Dedifferentiated amniotic fluid mesenchymal stem cell (primary cell): ENCODE data around the gene BROX.
A peak's percentile ranks its signal among the peaks of the same experiment; 100 is the strongest.
"Not testable (repeated sequence)": the region's sequence is repeated elsewhere in the genome, so short reads cannot be mapped to it uniquely, and the experiment has no call there.

ENCODE experiments used
- DNase-seq: peaks from one replicate; pipeline ENCODE4 v3.0.0-alpha.2; 2016; ENCODE audit errors: extremely low spot score

BROX gene, protein sequence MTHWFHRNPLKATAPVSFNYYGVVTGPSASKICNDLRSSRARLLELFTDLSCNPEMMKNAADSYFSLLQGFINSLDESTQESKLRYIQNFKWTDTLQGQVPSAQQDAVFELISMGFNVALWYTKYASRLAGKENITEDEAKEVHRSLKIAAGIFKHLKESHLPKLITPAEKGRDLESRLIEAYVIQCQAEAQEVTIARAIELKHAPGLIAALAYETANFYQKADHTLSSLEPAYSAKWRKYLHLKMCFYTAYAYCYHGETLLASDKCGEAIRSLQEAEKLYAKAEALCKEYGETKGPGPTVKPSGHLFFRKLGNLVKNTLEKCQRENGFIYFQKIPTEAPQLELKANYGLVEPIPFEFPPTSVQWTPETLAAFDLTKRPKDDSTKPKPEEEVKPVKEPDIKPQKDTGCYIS

DNA sequence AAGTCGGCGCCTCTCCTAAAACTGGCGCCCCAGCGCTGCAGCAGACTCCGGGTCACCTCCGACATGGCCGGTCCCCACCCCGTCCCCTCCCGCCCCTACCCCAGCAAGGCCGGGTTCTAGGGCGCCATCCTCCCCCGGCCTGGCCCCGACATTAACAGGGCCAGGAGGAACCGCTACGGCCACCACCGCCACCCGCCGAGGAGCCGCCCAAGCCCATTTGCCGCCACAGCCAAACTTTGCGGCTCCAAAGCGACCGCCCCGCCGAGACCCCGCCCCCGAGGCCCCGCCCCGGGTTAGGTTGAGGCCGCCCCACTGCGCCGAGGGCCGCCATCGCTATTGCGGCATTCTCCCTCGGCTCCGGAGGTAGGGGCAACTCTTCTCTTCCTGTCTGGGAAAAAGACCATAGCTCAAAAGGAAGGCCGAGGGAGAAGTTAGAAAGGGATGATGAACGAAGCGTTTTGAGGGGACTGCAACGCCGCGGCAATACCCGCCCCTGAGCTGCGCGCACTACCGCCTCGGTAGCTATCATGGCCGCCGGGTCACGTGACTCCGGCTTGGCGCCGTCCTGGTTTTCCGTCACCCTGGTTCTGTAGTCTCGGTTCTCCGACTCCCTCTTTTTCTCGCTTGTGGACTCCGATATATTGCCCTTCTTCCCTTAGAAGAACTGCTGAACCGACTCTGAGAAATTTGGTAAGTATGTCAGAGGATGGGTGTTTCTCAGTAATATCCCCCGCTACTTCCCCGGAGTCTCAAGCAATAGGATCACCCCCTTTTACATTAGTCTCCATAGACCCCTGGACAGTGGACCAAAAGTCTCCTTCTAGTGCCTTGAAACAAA lies at the start of gene BROX, which contains the start of gene AIDA:
TSS of gene BROX (plus strand) at position 312 of the 838 bp plus-strand sequence. CDS start 3,136 bp downstream, outside the sequence.
TSS of gene AIDA (minus strand) at position 239 of the 838 bp plus-strand sequence. CDS start at position 65, 174 bp downstream.
- peak; percentile 75 for DNase-seq

DNA sequence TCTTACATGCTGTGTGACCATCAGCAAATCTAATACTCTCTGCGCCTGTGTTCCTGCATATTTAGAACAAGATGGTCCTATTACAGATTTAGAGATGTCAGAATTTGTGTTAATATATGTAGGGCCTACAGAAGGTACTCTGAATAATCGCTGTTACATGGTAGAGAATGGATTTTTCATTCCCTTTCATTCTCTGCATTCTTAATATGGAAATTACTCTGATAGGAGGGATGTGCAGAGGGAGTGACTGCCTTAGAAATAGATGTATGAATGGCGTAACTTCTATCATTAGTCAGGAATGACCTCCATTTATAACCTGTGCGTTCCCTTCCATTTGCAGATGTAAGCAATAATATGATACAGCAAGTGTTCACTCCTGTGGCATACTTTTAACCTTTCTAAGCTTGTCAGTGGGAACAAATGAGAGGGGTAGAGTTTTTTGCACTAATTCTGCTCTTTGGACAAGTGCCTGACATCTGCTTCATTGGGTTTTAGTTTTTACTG lies 48.9 kb upstream of the BROX start:
- DNase-seq, result no peak

DNA sequence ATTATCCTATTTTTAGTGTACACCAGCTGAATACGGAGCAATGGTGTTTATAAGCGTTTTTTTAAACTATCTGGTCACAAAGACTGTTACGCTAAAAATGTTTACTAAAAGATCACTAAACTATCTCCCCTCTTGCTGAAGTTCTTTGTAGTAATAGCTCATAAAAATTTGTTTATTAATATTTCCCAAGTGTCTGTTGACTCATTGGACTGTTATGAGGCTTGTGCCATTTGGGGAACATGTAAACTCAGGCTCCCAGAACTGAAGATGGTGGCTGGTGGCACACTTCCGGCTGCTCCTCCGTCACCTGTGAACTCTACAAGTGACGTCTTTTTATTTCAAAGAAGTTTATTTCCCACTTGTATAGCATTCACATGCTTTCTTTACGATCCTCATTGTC lies 46.4 kb upstream of the BROX start:
- no peak for DNase-seq

DNA sequence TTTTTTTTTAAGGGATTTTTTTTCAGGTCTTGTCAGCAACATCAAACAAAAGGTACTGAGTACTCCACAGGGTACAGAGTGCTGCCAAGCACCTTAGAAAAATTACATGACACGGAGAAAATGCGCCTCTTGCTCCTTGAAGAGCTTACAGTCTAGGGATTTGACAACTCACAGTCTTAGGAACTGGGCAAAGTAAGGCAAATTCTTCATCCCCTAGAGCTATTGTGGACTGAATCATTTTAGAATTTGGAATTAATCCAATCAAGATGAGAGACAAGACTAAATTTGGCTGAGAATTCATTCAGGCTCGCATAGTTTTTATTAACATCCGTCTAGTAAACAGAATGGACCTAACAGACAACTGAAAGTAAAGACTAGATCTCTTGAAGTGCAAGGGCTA lies 44.2 kb upstream of the BROX start:
- DNase-seq, result not testable (repeated sequence)

DNA sequence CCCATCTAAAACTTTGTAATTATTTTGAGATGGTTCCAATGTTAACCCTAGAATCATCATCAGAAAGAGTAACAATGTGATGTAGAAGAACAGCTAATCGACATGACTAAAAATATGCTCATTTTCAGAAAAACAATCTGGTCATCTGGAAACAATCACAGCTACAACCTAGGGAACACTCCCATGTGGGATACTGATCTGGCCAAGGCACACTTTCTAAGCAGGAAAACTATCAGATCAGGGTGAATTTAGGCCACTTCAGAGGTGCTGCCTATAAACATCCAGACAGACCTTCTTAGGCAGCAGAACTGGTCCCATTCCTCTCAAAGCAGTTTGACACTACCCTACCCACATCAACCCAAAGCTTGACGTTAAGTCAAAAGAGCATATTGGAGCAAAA lies 43.3 kb upstream of the BROX start:
- not testable (repeated sequence) for DNase-seq

DNA sequence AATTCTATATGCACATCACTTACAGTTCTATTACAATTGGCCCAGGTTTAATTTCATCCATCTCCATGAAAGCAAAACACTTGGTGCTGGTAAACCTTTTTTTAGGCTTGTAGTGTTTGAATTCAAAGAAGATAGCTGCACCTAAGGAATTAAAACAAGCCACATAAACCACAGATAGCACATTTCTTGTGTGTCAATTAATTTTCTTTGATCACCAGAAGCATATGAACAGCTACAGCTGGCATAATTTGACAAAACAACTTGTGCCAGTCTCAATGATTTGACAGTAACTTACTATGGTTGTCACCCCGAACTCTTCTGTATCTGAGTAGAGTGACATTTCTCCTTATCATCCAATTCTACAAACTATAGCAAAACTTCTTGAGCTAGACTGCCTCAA lies 42.3 kb upstream of the BROX start:
- no peak for DNase-seq

DNA sequence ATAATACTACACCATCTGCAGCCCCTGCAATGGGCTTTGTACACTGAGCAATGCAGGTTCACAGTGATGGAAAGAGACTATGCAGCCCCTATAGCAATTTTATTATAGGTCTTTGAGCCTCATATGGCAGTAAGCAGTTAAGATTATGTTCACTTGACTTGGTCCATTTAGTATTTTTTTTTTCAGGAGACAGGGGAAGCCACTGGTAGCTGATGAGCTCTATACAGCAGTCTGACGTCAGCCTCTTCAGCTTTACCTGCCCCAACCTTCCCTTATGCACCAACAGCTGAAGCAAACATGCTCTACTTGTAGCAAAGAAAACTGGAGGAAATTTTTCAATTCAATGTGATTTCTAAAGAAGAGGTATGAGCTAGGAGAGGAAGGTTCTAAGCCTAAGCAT lies 32.3 kb upstream of the BROX start:
- DNase-seq, result no peak

DNA sequence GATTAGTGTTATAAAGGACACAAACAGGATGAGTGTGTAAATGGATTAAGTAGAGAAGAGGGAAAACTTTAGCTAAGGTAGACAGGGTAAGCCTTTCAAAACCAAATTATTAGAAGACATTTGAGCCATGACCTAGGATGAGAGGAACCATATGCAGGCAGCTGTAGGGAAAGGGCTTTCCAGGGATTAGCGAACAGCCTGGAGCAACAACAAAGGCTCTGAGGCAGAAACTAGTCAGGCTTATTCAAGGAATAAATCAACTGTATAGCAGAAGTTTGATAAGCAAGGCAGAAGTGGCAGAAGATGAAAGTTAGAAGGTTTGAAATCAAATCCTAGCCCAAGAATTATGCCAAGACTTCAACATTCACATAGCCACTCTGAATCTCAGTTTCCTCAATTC lies 21.3 kb upstream of the BROX start:
- no peak for DNase-seq

DNA sequence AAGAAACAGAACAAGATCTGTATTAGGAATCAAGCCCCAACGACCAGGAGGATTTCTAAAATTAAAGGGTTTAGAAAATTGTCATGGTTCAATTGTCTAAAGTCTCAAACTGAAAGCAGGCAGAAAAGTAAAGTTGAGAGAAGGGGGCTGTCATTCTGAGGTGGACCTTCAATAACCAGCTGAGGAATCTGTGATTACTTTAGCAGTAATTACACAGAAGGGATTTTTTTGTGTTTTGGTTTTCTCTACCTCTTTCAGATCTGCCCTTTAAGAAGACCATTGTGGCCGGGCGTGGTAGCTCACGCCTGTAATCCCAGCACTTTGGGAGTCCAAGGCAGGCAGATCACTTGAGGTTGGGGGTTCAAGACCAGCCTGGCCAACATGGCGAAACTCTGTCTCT lies 17.4 kb upstream of the BROX start:
- DNase-seq, result no peak

DNA sequence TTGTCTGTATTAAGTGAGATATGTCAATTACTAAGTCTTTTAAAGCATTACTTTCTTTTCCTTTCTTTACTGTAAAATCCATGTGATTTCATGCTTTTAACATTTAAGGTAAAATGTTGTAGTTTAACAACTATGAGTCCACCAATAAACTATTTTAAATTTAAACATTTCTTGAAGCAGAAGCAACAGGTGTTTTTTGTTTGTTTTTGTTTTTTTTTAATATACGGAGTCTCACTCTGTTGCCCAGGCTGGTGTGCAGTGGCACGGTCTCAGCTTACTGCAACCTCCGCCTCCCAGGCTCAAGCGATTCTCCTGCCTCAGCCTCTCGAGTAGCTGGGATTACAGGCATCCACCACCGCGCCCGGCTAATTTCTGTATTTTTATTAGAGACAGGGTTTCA lies 15.6 kb upstream of the BROX start:
- no peak for DNase-seq

DNA sequence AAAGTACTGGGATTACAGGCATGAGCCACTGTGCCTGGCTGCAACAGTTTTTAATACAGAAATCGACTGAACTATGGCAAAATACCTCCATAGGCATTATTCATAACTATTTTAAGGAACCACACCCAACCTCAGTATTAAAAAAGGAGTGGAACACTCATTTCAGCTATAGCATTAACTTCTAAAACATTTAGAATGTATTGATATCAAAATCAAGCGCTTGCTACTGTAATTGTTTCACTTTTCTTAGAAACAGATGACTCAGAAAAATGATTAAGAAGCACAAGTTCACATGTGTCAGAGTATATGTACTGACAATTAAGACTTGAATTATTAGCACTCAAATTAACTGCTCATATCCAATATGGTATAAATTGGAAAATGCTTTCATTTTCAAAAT lies 15.2 kb upstream of the BROX start:
- no peak for DNase-seq

DNA sequence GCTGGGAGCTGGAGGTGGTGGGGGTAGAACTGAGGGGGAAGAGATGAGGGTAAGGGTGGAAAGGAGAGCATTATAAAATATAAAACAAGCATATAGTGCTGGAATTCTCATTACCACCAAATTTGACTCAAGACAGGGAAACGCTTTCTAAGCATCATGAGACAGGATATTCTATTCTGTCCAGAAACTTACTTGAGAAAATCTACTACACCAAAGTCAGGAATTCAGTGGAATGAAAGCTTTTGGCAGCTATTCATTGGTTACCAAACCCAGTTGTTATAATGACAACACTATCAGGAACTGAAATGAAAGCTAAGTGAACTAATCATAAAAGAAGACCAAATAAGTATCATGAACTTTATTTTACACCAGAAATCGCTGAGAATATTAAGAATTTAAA lies 14.5 kb upstream of the BROX start:
- DNase-seq, result no peak

DNA sequence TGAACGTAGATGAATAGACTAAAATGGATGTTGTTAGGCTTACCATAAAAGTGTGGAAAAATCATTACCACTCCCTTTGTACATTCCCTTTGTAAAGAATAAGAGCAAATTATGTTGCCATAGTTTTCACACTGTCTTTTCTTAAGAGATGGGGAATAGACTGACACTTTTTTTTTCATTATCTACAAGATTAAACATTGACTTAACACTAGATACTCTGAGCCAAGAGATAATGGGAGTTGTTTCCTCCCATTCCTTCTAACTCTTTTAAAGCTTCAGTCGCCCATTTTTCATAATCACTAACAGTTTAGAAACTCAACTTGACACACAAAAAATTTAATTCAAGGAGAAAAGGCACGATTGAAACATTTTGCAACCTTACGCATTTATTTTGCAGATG lies 10.2 kb upstream of the BROX start:
- no peak for DNase-seq

DNA sequence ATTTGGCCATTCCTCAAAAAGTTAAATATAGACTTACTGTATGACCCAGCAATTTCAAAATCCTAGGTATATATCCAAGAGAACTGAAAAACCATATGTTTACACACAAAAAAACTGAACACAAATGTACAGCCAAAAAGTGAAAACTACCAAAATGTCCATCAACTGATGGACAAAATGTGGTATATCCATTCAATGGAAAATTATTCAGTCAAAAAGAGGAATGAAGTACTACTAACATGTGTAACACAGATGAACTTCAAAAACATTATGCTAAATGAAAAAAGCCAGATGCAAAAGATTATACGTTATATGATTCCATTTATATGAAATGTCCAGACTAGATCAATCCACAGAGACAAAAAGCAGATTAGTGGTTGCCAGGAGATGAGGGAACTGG lies 8.1 kb upstream of the BROX start:
- DNase-seq, result no peak

DNA sequence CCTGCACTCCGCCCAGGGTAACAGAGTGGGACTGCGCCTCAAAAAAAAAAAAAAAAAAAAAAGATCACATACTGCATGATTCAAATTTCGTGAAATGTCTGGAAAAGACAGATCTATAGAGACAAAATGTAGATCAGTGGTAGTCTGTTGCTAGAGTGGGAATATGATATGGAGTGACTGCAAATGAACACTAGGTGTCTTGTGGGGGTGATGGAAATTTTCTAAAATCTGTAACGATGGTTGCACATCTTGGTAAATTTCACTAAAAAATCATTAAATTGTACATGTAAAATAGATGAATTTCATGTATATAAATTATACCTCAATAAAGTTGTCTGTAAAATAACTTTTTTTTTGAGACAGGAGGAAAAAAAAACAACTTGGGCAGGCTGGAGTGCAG lies 5.5 kb upstream of the BROX start:
- no peak for DNase-seq

DNA sequence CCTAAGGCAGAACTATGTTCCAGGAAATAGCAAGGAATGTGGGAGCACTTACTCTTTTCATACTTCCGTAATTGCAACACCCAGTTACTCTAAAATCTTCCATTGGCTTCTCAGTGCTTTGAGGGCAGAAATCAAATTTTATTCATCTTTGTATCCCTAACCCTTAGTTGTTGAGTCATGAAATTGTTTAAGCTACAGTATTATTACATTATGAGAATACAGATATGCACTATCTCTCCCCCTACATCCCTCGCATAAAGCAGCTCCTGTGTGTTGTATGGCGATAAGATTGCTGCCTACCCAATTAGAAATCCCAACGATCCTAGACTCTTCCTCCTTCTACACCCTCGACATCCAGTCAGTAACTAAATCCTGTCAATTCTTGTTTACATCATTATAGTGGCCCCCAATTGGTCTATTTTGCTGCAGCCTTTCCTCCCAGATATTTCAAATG lies 2.6 kb upstream of the BROX start:
- DNase-seq, result no peak

DNA sequence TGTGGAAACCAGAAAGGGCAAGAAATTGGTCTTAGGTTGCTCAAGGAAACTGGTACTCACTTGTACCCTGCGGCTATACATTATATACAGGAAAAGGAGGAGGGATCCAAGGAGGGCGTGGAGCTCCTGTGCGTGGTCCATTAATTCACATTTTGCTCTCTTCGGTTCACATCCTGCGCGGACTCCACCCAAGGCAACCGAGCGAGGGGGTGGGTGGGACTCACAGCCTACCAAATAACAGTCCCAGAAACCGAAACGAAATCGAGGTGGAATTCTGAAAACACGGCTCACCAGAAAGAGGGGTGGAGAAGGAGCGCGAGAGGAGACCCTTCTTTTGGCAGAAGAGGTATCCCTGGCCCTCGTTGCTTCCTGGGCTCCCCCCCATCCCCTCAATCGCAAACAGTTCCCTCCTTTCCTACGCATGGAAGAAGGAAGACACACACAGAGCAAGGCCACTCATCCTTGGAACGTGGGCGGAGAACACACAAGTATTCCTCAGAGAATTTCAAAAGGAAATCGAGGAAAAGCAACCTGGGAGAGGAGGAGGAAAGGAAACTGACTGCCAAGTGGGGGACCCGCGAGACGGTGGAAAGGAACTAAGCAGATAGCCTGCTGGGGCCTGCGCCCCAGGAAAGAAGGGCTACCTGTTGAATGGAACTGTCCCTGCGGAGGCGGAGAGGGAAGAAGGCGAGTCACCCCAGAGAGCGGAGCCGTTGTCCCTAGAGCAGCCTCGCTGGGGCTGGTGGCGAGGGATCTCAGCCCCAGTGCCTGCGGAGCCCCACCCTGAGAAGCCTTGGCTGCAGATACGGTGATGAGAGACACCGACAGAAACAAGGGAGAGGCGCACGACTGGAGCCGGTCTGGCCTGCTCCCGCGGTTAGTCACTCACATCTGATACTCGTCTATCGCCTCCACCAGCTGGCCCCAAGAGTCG lies 778 bp upstream of the BROX start:
- DNase-seq, result peak; percentile 39

DNA sequence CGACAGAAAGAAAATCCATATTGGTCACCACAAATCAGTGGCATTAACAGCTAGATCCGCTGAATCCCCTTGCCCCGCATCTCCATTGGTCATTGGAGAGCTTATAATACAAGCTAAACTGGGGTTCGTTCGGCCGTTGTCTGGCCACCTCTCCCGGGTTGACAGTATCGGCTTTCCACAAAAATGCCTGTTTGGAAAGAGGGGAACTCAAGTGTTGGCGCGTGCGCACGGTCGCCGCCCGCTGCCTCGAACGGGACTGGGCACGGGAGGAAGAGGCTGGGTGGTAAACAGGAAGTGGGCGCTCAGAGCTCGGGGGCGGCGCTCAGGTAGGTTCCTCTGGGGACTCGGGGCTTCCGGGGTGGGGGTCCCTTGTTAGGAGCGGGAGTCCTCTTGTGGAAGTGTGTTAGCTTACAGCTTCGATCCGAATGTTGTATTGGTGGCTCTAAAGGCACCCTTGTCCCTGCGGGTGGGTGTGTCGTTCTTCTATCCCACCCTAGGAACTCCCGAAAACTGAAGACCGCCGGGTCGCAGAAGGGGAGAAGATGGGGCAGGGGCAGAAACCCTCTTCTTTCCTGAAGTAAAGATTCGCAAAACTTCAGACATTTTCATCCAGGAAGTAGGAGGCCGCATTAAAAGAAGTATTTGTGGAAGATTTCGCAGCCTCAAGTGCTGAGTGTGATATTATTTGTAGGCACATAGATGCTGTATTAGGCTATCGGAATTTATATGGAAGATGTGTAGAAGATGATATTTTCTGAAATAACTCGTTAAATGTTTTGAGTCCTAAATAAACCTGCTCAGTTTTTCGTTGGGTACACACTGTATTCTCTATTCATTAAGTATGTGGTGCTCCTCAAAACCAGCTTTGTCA lies 962 bp downstream of the BROX start:
- DNase-seq, result peak; percentile 95

DNA sequence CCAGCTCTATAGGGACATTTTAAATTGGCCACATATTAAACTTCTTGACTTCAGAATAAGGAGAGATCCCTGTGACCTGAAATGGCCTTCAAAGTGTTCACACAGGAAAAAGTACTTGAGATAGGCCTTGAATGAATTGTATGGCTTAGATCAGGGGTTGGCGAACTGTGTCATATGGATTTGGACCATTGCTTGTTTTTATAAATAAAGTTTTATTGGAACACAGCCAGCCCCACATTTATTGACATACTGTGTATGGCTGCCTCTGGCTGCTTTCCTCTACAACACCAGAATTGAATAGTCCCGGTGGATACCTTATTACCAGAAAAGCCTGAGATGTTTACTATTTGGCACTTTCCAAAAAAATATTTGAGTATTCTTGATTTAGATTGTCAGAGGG lies 4.0 kb downstream of the BROX start:
- DNase-seq, result no peak

DNA sequence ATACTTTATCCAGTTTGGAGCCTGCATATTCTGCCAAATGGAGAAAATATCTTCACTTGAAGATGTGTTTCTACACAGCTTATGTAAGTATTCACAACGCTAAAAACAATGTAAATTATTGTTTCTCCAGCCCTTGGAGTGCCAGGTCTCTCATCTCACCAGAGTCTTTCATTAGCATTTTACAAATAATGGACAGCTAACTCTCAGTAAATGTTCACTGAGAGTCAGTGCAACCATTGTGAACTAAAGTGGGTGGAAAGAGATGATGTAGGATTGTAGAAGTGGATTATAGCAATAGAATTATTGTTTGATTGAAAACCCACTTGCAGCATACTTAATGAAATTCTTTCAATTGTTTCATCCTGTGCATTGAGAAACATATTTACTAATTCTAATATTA lies 16.4 kb downstream of the BROX start:
- DNase-seq, result no peak

DNA sequence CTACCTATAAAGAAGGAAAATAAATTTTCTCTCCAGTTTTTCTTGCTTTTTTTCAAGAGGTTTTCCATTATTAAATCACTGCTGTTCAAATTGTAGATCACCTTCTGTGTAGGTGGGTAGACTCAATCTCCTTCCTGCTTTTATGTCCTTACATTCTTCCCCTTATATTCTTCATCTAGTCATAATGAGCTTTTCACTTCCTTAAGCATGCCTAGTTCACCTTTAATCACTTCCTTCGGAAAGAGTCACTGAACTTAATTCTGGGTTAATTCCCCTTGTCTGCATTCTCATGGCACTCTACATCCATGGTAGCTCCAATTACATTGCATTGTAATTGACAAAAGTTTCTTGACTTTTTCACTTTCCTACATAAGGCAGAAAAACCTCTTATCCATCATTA lies 18.5 kb downstream of the BROX start:
- no peak for DNase-seq
